HUES6 (cell line): ENCODE results near the gene CGRRF1.

Experiments used
- H3K27ac ChIP-seq: 2 replicates; pipeline ENCODE4 v1.7.0; 2013; ENCODE audit warnings: low read depth, mild to moderate bottlenecking, low read length, inconsistent platforms
- H3K27me3 ChIP-seq: 2 replicates; pipeline ENCODE4 v1.6.1; 2013; ENCODE audit warnings: low read length; ENCODE audit not compliant: control insufficient read depth, insufficient read depth
- H3K36me3 ChIP-seq: 2 replicates; pipeline ENCODE4 v1.6.1; 2013; ENCODE audit warnings: low read length; ENCODE audit not compliant: control insufficient read depth, insufficient read depth
- H3K4me1 ChIP-seq: 2 replicates; pipeline ENCODE4 v1.6.1; 2013; ENCODE audit warnings: low read length; ENCODE audit not compliant: control insufficient read depth, insufficient read depth
- H3K4me3 ChIP-seq: 2 replicates; pipeline ENCODE4 v1.5.1; 2013; ENCODE audit warnings: low read depth, low read length
- H3K9ac ChIP-seq: one replicate; pipeline ENCODE4 v1.6.1; 2013; ENCODE audit warnings: mild to moderate bottlenecking, low read length
- H3K9me3 ChIP-seq: 2 replicates; pipeline ENCODE4 v1.6.1; 2013; ENCODE audit warnings: low read depth, low read length; ENCODE audit not compliant: control insufficient read depth, insufficient read depth

The CGRRF1 gene

DNA sequence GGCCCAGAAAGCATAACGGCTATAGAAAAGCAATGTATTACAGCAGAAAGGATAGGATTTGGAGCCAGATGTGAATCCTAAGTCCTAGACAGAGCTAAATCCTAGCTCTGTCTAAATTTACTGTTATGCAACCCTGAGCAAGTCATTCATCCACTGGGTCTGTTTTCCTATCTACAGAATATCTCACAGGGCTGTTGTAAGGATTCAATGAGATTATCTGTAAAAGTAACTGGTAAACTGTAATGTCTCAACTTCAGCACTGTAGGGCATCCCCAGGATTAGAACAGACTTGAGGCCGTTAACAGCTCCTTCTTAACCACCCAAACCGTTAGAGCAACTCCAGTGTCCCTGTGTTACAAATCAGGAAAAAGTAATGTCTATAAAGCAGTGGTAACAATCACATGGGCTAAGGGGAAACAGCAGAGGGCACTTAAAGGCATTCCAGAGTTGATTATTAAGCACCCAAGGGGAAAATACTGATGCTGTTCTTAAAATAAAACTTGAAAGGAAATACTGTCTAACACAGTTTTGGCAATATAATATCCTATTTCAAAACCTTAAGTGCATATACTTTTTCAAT is 31.0 kb upstream of the CGRRF1 start:
- Histone ChIP-seq H3K9ac (peak overlapping the region; percentile 15), H3K9me3 (no peaks in the 10 kb centered on the region), H3K27ac (no peak overlapping the region; the same call in 1 of the 2 replicates), H3K4me1 (no peaks in the 10 kb centered on the region; the same call in 1 of the 2 replicates), H3K4me3 (no peak overlapping the region), H3K36me3 (peaks cover 70% of the 10 kb centered on the region), H3K27me3 (no peaks in the 10 kb centered on the region)

DNA sequence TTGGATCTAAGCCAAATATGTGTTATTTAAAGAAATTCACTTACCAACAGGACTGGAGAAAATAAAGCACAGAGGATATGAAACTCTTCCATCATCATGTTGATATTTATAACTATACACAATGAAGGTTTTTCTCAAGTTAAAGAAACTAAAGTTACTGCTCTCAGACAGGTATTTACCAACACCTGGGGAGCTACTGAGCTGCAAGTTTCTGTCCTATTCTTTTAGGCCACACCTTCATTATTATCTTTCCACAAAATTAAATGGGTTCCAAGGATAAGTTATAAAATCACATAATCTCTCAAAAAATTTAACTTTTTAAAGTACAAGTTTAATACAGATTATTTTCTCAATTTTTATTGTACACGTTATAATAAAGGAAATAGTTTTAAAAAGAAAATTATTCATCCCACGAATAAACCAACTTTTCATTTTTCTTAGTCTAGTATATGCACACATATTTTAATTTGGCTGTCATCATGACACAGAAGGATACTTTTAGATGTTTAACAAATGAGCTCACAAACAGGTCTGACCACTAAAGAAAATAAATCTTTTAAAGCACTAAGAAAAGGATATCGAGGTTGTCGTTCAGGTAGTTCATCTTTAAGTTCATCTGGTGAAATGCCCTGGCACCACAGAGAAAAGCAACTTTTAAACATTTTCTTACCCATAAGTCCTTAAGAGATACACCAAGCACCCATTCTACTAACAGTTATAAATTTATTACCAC is 28.7 kb upstream of the CGRRF1 start:
- Histone ChIP-seq H3K4me1 (no peaks in the 10 kb centered on the region; the same call in 1 of the 2 replicates), H3K27ac (no peak overlapping the region), H3K9ac (no peak overlapping the region), H3K36me3 (peaks cover 61% of the 10 kb centered on the region), H3K27me3 (no peaks in the 10 kb centered on the region), H3K4me3 (no peak overlapping the region), H3K9me3 (no peaks in the 10 kb centered on the region)

DNA sequence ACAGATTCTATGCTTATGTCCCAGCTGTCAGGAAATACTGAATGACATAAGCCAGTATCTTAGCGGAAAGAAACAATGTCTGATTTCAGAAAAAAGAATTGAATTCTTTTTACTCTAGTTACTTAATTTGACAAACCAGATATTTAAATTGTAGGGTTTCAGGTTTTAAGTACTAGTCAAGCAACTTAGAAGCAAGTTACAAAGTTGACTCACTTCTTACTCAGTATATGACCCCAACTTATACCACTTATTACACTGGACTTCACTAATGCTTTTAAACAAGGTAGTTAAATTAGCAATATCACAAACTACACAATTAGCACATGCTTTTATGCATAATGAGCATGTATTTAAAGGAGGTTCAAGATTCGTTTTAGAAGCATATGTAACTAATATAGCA is 28.0 kb upstream of the CGRRF1 start:
- no peak overlapping the region for H3K4me3 ChIP-seq
- H3K9ac ChIP-seq, result no peak overlapping the region
- no peaks in the 10 kb centered on the region for H3K9me3 ChIP-seq
- H3K27me3 ChIP-seq, result no peaks in the 10 kb centered on the region
- no peak overlapping the region for H3K27ac ChIP-seq
- peaks cover 57% of the 10 kb centered on the region for H3K36me3 ChIP-seq
- peaks cover 6% of the 10 kb centered on the region for H3K4me1 ChIP-seq

DNA sequence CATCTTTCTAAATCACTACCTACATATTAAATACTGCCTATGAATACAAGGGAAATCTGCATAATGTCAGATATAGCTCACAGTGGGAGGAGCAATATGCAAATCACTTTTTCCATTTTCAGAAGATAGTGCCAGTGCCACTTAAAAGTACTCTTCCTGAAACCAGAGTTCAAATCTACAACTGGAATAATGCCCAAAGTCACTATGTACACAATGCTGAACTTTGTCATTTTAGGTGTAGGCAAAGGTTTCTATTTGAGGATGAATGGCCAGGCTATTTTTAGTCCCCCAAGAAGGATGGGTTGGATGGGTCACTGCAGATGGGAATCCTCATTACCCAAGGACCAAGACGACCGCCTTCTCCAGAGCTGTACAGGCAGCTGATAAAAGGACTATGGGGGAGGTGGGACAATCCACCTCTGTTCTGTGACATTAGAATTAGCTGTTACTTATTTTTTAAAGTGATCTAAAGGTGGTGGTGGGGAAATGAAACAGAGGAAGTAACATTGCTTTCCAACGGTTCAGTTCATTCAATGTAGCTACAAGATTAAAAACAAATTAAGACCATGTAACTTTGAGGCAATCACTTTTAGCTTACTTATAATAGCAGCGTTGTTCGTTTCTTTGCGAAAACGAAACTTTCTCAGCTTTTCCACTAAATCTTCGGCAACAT is 26.5 kb upstream of the CGRRF1 start:
- peaks cover 12% of the 10 kb centered on the region for H3K4me1 ChIP-seq

DNA sequence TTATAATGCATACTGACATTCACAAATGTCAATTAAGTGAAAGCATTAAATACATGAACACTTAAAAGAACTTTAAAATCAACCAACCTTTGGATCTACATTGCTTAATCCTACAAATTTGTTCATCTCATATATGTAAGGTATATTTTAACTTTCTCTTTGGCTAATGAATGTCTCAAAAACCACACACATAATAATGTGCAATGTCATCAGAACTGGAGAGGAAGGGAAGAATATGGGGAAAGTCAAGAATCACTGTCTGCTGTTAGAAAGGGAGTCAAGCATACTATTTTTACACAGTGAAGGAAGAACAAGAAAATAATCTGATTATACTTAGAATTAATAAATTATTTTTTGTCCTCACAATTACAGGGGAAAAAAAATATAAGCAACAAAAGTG is 25.9 kb upstream of the CGRRF1 start:
- Histone ChIP-seq H3K9ac (no peak overlapping the region), H3K27me3 (no peaks in the 10 kb centered on the region), H3K4me1 (peaks cover 12% of the 10 kb centered on the region), H3K4me3 (no peak overlapping the region), H3K36me3 (peaks cover 37% of the 10 kb centered on the region), H3K9me3 (no peaks in the 10 kb centered on the region), H3K27ac (no peak overlapping the region)

More for the DNA sequence above, 26.5 kb upstream of the CGRRF1 start:
- Histone ChIP-seq H3K27me3 (no peaks in the 10 kb centered on the region), H3K36me3 (peaks cover 43% of the 10 kb centered on the region), H3K27ac (no peak overlapping the region), H3K9me3 (no peaks in the 10 kb centered on the region), H3K4me3 (no peak overlapping the region), H3K9ac (no peak overlapping the region)

DNA sequence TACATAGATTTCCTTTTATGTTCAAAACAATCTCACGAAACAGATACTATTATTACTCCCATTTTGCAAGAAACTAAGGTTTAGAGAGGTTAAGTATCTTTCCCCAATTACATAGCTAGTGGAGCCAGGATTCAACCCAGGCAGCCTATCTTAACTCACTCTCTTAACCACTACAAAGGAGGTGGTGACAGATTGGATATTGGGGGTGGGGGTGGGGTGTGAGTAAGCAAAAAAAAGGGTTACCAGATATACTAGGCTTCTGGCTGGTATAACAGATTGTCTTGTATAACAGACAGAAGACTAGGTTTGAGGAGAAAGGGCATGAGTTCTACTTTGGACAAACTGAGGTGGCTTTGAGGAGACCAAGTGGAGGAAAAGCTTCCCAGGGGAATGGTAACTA is 23.0 kb upstream of the CGRRF1 start:
- Histone ChIP-seq H3K9me3 (no peaks in the 10 kb centered on the region), H3K4me3 (no peak overlapping the region), H3K27me3 (no peaks in the 10 kb centered on the region), H3K36me3 (peaks cover 15% of the 10 kb centered on the region), H3K27ac (no peak overlapping the region), H3K9ac (no peak overlapping the region), H3K4me1 (peaks cover 25% of the 10 kb centered on the region)

DNA sequence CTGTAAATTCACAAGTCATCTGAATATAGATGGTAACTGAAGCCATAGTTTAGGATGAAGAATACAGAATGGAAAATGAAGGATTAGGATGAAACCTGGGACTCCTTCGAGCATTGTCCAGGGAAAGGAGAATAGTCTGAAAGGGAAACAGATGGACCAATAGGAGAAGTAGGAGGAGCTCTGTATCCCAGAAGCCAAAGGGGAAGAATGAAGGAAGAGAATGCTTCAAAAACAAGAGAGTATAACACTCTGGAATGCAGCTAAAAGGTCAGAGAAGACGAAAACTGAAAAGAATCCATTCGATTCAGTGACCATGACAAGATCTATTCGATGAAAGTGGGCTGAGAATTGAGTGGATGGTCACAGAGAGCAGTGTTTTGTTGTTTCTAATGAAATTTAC is 21.9 kb upstream of the CGRRF1 start:
- H3K4me3 ChIP-seq, result peak overlapping the region; percentile 92
- H3K27me3 ChIP-seq, result no peaks in the 10 kb centered on the region
- peak overlapping the region; percentile 91; the same call in 1 of the 2 replicates for H3K27ac ChIP-seq
- H3K9ac ChIP-seq, result peak overlapping the region; percentile 95
- peaks cover 25% of the 10 kb centered on the region for H3K4me1 ChIP-seq
- H3K36me3 ChIP-seq, result peaks cover 4% of the 10 kb centered on the region
- no peaks in the 10 kb centered on the region for H3K9me3 ChIP-seq

DNA sequence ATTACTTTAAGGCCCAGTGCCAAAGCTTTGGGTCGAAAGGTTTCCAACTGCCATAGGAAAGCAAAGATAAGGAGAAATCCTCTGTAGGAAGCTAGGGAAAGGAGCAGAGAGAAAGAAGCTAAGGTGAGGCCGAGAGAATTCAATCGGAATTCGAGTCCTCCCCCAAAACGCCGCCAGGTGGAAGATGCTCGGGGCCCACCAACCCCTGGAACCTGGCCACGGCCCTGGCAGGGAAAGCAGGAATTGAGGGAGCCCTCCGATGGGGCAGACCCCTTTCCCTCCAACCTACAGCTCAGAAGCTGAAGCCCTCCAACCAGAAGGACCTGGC is 21.4 kb upstream of the CGRRF1 start:
- peak overlapping the region; percentile 91 for H3K27ac ChIP-seq
- peak overlapping the region; percentile 92 for H3K4me3 ChIP-seq
- peaks cover 30% of the 10 kb centered on the region for H3K4me1 ChIP-seq
- peak overlapping the region; percentile 95 for H3K9ac ChIP-seq
- H3K36me3 ChIP-seq, result no peaks in the 10 kb centered on the region; the same call in 1 of the 2 replicates
- H3K27me3 ChIP-seq, result no peaks in the 10 kb centered on the region
- no peaks in the 10 kb centered on the region for H3K9me3 ChIP-seq

DNA sequence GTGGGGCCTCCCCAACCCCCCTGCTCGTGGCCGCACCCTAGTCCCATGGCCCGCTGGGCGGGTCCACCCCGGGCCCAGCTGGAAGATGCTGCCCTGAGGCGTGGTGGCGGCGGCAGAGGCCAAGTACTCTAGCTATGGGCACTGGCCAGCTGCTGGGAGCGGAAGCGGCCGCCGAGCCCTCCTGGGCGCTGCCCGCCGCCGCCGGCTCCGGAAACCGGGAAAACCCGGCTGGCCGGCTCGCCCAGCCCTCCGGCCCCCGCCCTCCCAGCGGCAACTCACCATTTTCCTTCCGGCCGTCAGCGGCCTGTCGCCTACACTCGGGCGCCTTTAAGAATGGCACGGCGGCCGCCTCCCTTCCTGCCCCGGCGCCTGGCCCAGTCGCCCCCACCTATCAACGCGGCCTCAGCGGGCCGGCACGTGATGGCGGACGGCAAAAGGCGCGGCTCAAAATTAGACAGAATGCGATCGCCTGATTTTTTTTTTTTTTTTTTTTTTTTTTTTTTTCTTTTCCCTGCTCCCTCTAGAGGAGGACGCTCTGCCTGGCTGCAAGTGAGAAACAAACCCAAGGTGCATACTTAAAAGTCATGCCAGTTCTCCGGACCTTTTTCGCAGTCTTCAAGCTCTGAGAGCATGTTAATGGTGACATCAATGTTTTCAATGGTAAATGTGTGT is 20.9 kb upstream of the CGRRF1 start, which contains the start of gene GMFB:
TSS of gene GMFB (minus strand) at position 335 of the 672 bp plus-strand sequence. CDS start at position 282, 53 bp downstream.
- Histone ChIP-seq H3K9ac (peak within 1 kb of the TSS; percentile 95), H3K9me3 (no peaks in the 10 kb centered on the region), H3K4me1 (peaks cover 34% of the 10 kb centered on the region), H3K27me3 (no peaks in the 10 kb centered on the region), H3K4me3 (peak within 1 kb of the TSS; percentile 92), H3K27ac (peak within 1 kb of the TSS; percentile 91), H3K36me3 (no peaks in the 10 kb centered on the region)

DNA sequence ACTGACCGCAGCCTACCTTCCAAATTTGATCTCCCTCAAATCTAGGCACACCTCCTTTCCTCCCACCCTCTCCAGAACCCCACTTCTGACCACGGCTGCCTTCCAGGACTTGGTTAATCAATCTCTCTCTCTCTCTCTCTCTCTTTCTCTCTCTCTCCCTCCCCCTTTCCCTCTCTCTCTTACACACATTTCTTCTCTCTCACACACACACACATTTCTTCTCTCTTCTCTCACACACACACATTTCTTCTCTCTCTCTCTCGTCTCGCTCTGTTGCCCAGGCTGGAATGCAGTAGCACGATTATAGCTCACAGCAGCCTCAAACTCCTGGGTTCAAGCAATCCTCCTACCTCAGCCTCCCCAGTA is 20.4 kb upstream of the CGRRF1 start:
- Histone ChIP-seq H3K27me3 (no peaks in the 10 kb centered on the region), H3K4me3 (peak overlapping the region; percentile 92), H3K27ac (peak overlapping the region; percentile 42; the same call in 1 of the 2 replicates), H3K4me1 (peaks cover 34% of the 10 kb centered on the region), H3K36me3 (no peaks in the 10 kb centered on the region), H3K9ac (peak overlapping the region; percentile 95), H3K9me3 (no peaks in the 10 kb centered on the region)
